ENCODE data around the gene CNTNAP2.

The CNTNAP2 gene

GRCh38 chr7:148347981-148348380 lies 2231.4 kb downstream of the CNTNAP2 start:
- no peak for ATAC-seq
- DNase-seq: no peak

GRCh38 chr7:148348466-148348865 lies 2231.9 kb downstream of the CNTNAP2 start:
- ATAC-seq: no peak
- DNase-seq: no peak

DNA sequence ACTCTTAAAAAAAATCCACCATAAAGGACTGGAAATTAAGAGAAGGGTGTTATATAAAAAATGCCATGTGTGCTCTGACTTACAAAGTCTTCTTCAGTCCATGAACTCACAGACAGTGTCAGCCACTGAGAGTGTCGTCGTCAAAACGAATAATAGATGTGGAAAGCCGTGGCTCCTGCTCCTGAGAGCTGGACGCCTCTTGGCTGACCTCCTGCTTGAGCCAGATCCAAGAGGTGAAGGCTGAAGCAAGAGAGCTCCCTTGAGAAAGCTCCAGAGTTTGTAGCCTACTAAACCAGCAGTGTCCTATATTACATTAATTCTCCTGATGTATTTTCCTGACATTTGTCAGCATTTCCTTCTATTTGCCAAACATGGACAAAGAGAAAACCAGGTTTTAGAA lies 2239.7 kb downstream of the CNTNAP2 start:
- DNase-seq (no peak), ATAC-seq (no peak)

GRCh38 chr7:148362541-148362940 lies 2245.9 kb downstream of the CNTNAP2 start:
- ATAC-seq: no peak
- DNase-seq: no peak

DNA sequence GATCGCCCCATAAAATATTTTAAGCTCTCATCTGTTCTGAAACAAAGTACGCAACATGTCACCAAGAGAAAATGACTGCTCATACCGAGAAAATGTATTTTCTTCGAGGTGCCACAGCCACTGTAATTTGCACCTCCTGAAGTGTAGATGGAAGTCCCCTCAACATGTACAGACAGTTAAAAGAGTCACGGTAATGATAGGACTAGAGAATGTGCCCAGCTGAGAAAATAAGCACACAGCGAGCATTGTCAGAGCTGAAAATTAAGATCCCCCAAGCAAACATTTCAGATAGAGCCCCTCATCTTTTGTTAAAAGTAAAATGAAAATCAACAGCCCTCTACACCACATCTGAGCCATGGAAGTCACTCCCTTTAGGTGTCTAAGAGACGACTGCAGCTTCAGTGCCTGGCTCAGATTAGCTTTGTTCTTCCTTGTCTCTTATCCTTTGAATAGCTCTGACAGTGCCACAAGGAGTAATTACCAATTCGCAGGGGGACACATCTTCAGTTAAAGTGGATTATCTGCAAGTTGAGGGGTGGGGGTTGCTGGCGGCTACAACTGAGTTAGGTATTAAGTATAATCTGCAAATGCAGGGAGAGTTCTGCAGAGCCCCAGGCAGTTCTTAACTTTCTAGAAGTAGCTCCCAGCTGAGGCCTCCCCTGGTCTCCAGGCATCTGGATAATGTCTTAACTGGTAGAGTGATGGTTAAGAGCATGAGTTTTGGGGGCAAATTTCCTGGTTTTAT lies 2251.3 kb downstream of the CNTNAP2 start:
- no peak for DNase-seq
- ATAC-seq: no peak

GRCh38 chr7:148368562-148368961 lies 2252.0 kb downstream of the CNTNAP2 start:
- DNase-seq (no peak), ATAC-seq (no peak)

GRCh38 chr7:148371280-148371937 lies 2254.8 kb downstream of the CNTNAP2 start:
- DNase-seq: no peak
- ATAC-seq: no peak

DNA sequence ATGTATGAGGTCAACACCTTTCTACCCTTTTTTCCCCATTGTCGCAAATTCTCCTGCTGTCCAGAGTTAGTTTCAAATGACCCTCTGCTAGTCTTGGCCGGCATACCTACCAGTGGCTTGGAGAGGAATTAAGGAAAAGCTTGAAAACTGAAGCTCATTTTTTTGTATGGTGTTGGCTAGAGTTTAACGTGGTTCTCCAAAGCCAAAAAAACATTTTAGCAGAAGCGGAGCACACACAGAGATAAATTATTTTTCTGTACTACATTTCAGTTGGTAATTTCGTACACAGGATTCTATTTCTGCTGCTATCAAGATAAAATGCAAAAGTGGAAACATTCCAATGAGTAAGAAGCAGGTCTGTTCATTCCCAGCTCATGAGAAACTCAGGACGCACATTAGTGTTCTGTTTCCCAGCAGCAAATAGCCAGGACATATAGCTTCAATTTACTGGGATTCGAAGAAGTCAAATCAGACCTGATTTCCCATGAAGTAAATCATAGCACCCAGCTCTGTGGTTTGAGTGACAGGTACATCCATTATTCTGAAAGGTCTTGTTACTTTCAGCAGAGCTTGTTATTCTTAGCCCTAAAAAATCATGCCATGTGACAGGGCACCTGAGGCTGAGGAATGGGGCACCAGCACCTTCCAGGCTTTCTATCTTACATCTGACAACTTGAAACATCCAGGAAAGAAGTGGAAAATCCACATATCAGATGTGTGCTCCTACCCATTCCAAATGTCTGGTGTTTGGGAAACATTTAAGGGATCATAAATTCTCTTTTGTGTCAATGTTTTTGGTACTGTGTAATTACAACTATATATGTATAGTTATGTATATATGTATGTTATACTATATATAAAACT lies 2258.0 kb downstream of the CNTNAP2 start:
- ATAC-seq: no peak
- DNase-seq: no peak

DNA sequence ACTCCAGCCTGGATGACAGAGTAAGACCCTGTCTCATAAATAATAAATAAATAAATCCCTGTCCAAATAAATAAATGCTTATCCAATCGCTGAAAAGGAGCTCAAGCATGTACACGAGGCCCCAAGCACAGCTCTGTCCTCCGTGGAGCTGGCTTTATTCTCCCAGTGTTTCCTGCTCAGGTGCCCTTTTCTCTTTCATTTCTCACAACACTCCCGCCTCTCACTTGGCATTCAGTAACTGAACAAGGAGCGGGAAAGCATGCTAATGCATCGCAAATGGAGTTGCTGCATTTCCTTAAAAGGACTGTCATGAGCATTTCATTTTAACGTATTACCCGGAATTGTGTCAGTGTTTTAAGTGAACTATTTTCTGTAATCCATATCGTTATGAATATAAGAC lies 2263.1 kb downstream of the CNTNAP2 start:
- ATAC-seq: no peak
- no peak for DNase-seq

- DNase-seq: no peak
- ATAC-seq: no peak
Measured at GRCh38 chr7:148380596-148381419, 2264.2 kb downstream of the CNTNAP2 start.

DNA sequence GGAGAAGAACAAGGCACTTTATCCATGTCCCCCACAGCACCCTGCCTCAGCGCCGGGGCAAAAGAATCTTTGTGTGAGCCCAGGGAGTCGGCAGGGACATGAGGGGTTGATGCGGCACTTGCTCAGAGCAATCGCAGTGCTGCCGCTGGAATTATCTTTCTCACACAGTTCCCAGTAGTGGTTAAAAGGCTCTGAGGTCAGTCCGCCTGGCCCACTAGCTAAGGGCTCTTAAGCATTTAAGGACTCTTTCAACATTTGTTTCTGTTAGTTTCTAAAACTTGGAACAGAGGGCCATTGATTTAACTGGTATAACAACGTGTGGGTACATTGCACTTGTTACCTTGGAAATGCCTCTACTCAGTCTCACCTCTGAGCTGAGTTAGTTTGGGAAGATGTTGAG lies 2266.0 kb downstream of the CNTNAP2 start:
- DNase-seq (no peak), ATAC-seq (no peak)

GRCh38 chr7:148383651-148384050 lies 2267.1 kb downstream of the CNTNAP2 start:
- ATAC-seq (no peak), DNase-seq (no peak)

DNA sequence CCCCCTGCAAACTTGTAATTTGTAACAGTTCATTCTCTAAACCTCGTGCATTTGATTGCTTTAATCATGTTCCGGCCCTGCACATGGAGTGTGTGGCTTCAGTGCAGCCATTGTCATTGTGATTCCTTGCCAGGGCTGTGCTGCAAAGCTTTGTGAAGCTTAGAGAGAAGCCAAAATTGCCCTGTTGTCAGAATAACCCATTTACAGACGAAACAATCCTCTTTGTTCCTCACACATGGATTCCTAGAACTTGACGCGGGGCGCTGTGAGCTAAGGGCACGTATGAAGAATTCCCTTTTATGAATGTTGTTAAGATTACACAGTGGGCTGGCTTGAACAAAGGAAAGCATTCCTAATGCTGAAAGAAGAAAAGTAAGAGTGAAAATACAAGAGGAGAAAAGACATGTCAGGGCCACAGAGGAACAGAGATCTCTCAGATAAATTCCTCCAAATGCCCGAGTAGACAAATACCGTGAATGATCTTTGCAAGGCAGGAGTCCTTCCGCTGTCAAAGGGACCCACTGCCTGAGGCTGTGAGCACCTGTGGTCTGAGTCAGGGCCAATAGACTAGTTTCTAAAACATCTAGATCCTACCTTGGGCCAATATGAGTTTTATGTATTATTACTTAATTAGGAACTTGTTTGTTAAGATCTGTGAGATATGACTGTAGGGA lies 2268.5 kb downstream of the CNTNAP2 start:
- DNase-seq (no peak), ATAC-seq (no peak)

DNA sequence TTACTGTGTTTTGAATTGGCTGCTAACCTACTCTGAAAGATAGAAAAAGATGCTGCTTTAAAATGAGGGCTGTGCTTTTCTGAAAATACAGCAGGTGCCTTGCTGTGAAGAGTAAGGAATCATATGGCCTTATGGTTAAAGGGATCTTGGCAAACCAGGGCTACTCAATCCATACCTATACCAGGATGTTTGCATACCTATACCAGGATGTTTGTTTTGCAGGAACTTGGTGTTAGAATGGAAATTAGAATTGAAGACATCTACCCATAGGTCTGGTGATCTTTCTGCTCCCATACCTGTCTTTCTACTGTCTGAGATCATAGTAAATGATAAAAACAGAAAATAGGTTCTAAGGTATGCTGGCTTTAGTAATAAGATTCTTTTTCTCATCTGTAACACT lies 2273.8 kb downstream of the CNTNAP2 start:
- no peak for ATAC-seq

GRCh38 chr7:148391591-148391990 lies 2275.0 kb downstream of the CNTNAP2 start:
- ATAC-seq (no peak), DNase-seq (no peak)

More for the DNA sequence above, 2273.8 kb downstream of the CNTNAP2 start:
- DNase-seq: no peak

DNA sequence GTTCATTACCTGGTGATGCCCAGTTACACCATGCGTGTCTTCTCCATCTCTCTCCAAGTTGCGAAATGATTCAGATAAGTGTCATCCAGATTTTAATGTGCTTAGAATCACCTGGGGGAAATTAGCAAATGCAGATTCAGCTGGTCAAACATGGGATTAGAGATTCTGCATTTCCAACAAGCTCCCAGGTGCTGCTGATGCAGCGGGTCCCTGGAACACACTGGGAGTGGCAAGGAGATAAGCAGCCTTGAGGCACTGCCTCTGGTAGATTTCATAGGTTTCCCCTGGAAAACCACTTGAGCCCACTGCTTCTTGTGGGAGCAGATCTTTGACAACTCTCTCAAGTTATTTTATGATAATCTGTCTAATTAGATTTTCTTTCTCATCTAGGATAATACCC lies 2278.0 kb downstream of the CNTNAP2 start:
- ATAC-seq: no peak

DNA sequence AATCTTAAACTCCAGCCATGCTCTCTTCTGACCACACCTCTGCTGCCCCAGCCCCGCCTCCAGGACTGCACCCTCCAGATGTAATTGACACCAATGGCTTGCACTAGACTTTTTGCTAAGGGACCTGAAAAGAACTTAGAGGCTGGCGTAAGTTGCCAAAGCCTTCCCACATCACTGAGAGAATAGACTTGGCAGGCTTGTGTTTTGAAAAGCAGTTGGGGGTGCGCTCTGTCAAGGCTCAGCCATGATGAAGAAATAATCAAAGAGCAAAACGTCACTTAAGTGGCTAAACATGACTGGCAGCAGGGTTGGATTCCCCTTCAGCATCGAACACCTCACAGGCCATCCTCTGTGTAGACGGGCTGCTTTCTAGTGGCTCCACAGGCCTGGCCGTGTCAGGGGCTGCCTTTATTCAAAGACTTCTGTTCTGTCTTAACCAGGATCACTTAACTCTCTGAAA lies 2278.8 kb downstream of the CNTNAP2 start:
- no peak for ATAC-seq

More for the DNA sequence above, 2278.0 kb downstream of the CNTNAP2 start:
- no peak for DNase-seq

DNA sequence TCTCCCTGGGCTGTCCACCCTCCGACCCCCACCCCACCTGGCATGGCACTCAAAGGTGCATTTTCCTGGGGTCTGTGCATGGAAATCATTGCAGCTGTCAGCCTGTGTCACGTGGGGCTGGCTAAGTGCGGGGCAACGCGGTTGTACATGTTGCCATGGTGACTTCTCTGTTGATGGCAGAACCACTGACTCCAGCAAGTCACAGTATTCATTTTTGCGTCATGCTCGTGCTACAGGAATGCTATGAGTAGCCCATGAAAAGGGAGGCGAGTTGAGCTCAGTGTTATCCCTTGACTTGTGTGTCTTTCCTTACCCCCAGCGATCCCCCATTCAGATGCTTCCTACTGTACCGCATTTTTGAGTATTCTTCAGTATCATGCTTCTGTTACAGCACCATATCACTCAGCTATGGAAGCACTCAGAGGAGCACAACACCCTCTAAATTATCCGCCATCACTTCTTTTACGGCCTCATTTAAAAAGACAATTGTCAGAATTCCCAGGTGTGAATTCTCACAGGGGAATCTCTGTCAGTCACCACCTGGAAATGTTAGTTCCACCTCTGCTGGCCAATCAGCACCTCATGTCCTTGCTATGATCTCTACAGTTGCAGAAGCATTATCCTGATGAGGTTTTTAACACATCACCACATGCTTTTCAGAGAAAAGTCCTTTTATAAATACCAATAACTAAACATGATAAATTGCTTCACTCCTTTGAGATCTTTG lies 2279.6 kb downstream of the CNTNAP2 start:
- no peak for DNase-seq

More for the DNA sequence above, 2278.8 kb downstream of the CNTNAP2 start:
- DNase-seq: no peak

DNA sequence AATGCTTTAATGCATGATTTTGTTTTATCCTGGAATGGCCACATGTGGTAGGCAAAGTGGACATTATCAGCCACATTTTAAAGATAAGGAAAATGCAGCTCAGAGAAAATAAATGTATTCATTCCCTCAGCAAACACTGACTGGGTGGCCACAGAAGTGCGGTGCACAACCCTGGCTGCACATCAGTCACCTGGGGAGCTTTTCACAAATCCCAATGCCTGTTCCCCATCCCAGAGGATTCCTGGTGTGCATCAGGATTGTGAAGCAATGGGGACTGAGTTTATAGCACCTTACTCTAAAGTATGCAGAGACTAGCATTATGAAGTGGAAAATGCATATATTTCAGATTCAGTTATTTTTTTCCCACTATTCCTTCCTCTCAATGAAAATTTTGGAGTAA lies 2280.5 kb downstream of the CNTNAP2 start:
- no peak for ATAC-seq
- no peak for DNase-seq

More for the DNA sequence above, 2279.6 kb downstream of the CNTNAP2 start:
- ATAC-seq: no peak

GRCh38 chr7:148397551-148397950 lies 2280.9 kb downstream of the CNTNAP2 start:
- DNase-seq (no peak), ATAC-seq (no peak)

GRCh38 chr7:148397985-148398384 lies 2281.4 kb downstream of the CNTNAP2 start:
- DNase-seq: no peak
- no peak for ATAC-seq
